HG03439 (cell line): Measurements from ENCODE around the gene ZDHHC5.
"Not testable (repeated sequence)": the region's sequence is repeated elsewhere in the genome, so short reads cannot be mapped to it uniquely, and the experiment has no call there.

ENCODE experiments used
- ATAC-seq: cut with Tn5 transposase; IDR thresholded peaks from one replicate; pipeline ENCODE4 v1.9.1; 2021; ENCODE audit warnings: mild to moderate bottlenecking, moderate library complexity; ENCODE audit not compliant: unreplicated experiment

ZDHHC5 gene

GRCh38 chr11:57643802-57644201 is 24.1 kb upstream of the ZDHHC5 start:
- ATAC-seq: no peak

GRCh38 chr11:57644748-57645688 is 22.9 kb upstream of the ZDHHC5 start:
- ATAC-seq: no peak

- ATAC-seq: no peak
Measured at GRCh38 chr11:57645689-57646085, 22.2 kb upstream of the ZDHHC5 start.

- no peak for ATAC-seq
Measured at GRCh38 chr11:57646194-57646798, 21.6 kb upstream of the ZDHHC5 start.

GRCh38 chr11:57646799-57647303 is 21.1 kb upstream of the ZDHHC5 start:
- no peak for ATAC-seq

- no peak for ATAC-seq
Measured at GRCh38 chr11:57647372-57647771, 20.5 kb upstream of the ZDHHC5 start.

GRCh38 chr11:57647960-57648800 is 19.7 kb upstream of the ZDHHC5 start:
- ATAC-seq: no peak

GRCh38 chr11:57648801-57649735 is 18.8 kb upstream of the ZDHHC5 start:
- ATAC-seq: no peak

GRCh38 chr11:57649826-57650738 is 17.8 kb upstream of the ZDHHC5 start, which contains the start of gene YPEL4:
TSS of gene YPEL4 (minus strand) at chr11:57649912. CDS start at chr11:57647107, 2,805 bp downstream.
- ATAC-seq: no peak

- no peak for ATAC-seq
Measured at GRCh38 chr11:57650739-57651090, 17.2 kb upstream of the ZDHHC5 start.

- no peak for ATAC-seq
Measured at GRCh38 chr11:57651408-57651807, 16.5 kb upstream of the ZDHHC5 start.

GRCh38 chr11:57652230-57652629 is 15.7 kb upstream of the ZDHHC5 start:
- ATAC-seq: not testable (repeated sequence)

- ATAC-seq: no peak
Measured at GRCh38 chr11:57652662-57653061, 15.3 kb upstream of the ZDHHC5 start.

GRCh38 chr11:57653163-57653562 is 14.8 kb upstream of the ZDHHC5 start:
- no peak for ATAC-seq

GRCh38 chr11:57656885-57657193 is 11.1 kb upstream of the ZDHHC5 start:
- no peak for ATAC-seq

- peak; percentile 99 for ATAC-seq
Measured at GRCh38 chr11:57657194-57658022, 10.5 kb upstream of the ZDHHC5 start, which contains the start of gene CLP1. TSS of gene CLP1 (plus strand) at chr11:57657762. CDS start at chr11:57659477, 1,715 bp downstream.

- no peak for ATAC-seq
Measured at GRCh38 chr11:57658023-57658361, 9.9 kb upstream of the ZDHHC5 start.

GRCh38 chr11:57659669-57660068 is 8.2 kb upstream of the ZDHHC5 start:
- ATAC-seq: no peak
